ENCODE results near the gene REPIN1. TPM values are rescaled to one million over a fixed set of nuclear protein-coding genes. Genes with fewer than 3 reads are reported as not detected.

REPIN1 gene
- total and polyA plus RNA-seq, 8 donors: 61.5 to 110 (median 71.6) TPM

DNA sequence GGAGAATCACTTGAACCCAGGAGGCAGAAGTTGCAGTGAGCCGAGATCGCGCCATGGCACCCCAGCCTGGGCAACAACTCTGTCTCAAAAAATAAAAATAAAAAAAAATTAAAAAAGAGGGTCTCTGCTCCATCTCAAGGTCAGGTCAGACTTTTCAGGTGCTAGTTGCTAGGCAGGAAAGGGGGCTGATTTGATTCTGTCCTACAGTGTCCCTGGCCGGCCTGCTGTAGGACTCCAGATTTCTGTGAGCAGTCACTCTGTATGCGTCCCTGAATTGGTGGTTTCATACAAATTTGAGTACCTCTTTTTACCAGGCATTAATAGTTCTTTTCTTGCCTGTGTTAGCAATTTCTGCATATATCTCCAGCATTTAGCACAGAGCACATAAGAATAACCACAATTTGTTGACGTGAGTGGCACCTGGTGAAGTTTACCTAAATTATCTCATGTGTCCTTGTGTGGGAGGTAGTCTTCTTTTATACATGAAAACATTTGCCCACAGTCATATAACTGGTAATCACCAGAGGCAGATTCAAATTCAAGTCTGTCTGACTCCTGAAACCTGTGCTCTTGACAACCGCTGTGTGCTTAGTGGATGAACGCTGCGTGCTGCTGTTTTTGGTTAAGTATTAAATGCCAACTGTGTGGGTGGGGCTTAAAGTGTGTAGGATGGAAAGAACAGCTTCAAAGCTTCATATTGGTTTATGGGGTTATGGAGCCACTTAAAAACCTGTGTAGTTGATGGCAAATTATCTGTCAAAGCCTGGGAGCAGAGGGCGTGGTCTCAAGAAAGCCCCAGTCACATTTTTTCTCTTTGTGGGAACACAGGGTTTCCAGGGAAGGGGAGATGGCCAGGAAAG is 7.3 kb downstream of the REPIN1 start:
- Histone ChIP-seq H3K4me1 (peaks cover 15 to 53% of the 10 kb centered on the region in 2 donors), H3K36me3 (peaks cover 0 to 37% of the 10 kb centered on the region in 2 donors), H3K27me3 (no peaks in the 10 kb centered on the region), H3K4me3 (no peak overlapping the region), H3K27ac (no peak overlapping the region), H3K9me3 (no peaks in the 10 kb centered on the region)
- DNase-seq: no peak
- intact Hi-C loops (cut with DNase I): no loop called here
- no peak for ATAC-seq
- TF ChIP-seq, protein P1, sequence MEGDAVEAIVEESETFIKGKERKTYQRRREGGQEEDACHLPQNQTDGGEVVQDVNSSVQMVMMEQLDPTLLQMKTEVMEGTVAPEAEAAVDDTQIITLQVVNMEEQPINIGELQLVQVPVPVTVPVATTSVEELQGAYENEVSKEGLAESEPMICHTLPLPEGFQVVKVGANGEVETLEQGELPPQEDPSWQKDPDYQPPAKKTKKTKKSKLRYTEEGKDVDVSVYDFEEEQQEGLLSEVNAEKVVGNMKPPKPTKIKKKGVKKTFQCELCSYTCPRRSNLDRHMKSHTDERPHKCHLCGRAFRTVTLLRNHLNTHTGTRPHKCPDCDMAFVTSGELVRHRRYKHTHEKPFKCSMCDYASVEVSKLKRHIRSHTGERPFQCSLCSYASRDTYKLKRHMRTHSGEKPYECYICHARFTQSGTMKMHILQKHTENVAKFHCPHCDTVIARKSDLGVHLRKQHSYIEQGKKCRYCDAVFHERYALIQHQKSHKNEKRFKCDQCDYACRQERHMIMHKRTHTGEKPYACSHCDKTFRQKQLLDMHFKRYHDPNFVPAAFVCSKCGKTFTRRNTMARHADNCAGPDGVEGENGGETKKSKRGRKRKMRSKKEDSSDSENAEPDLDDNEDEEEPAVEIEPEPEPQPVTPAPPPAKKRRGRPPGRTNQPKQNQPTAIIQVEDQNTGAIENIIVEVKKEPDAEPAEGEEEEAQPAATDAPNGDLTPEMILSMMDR (IDR thresholded peaks at IDR 0.05): no peak

DNA sequence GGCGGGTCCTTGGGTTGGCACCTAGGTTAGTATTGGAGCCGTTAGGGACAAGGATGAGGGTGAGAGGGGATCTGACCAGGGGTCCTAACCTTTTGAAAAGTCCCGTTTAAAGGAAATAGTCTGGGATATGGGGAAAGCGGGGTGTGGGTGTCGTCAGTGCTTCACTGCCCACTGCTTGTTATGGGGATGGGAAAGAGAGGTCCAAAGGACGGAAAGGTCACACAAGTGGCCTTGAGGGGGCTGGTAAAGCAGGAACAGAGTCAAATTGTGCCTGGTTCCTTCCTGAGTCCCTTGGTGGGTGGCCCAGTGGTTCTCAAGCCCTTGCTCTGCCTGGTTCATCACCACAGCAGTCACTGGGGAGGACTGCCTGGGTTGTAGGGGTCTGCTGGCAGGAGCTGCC is 7.9 kb downstream of the REPIN1 start:
- Histone ChIP-seq H3K4me1 (peaks cover 15 to 47% of the 10 kb centered on the region in 2 donors), H3K27me3 (no peaks in the 10 kb centered on the region), H3K9me3 (no peaks in the 10 kb centered on the region), H3K4me3 (no peak overlapping the region), H3K36me3 (peaks cover 0 to 30% of the 10 kb centered on the region in 2 donors), H3K27ac (peak overlapping the region in 1 of 2 donors; percentile 84)
- DNase-seq (no peak), ATAC-seq (no peak)
- intact Hi-C loops (cut with DNase I): no loop called here
- TF ChIP-seq, protein P1 (IDR thresholded peaks at IDR 0.05): no peak

GRCh38 chr7:150377196-150377595 is 8.6 kb downstream of the REPIN1 start:
- Histone ChIP-seq H3K27me3 (no peaks in the 10 kb centered on the region), H3K4me1 (peaks cover 15 to 46% of the 10 kb centered on the region in 2 donors), H3K4me3 (no peak overlapping the region), H3K27ac (peak overlapping the region; percentile 84 to 92), H3K36me3 (peaks cover 0 to 24% of the 10 kb centered on the region in 2 donors), H3K9me3 (no peaks in the 10 kb centered on the region)
- ATAC-seq: no peak
- intact Hi-C loops (cut with DNase I): no loop called here
- TF ChIP-seq, protein P1 (IDR thresholded peaks at IDR 0.05): no peak
- DNase-seq: no peak

DNA sequence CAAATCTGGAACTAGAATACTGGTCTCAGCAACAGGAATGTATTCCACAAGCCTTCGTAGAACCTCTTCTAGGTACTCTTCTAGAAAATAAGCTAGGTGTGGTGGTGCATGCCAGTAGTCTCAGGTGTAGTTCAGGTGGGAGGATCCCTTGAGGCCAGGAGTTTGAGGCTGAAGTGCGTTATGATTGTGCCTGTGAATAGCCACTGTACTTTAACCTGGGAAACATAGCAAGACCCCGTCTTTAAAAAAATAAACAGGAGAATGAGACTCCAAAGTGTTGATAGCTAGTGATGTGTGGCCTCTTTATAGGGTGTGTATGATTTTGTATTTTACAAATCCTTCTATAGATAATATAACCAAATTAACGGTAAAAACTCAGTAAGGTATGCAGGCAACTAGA is 9.0 kb downstream of the REPIN1 start:
- no peaks in the 10 kb centered on the region for H3K9me3 ChIP-seq
- H3K27me3 ChIP-seq: no peaks in the 10 kb centered on the region
- H3K4me1 ChIP-seq: peaks cover 15 to 44% of the 10 kb centered on the region in 2 donors
- intact Hi-C loops (cut with DNase I): no loop called here
- H3K36me3 ChIP-seq: peaks cover 0 to 20% of the 10 kb centered on the region in 2 donors
- ATAC-seq (peak; percentile 6), DNase-seq (no peak)
- peak overlapping the region; percentile 84 to 92 for H3K27ac ChIP-seq
- H3K4me3 ChIP-seq: no peak overlapping the region
- TF ChIP-seq, protein P1 (IDR thresholded peaks at IDR 0.05): no peak

GRCh38 chr7:150378115-150378852 is 9.7 kb downstream of the REPIN1 start:
- Histone ChIP-seq H3K36me3 (peaks cover 0 to 13% of the 10 kb centered on the region in 2 donors), H3K27ac (peak overlapping the region; percentile 84 to 92), H3K4me1 (peaks cover 12 to 37% of the 10 kb centered on the region in 2 donors), H3K4me3 (peak overlapping the region; percentile 75 to 96), H3K9me3 (no peaks in the 10 kb centered on the region), H3K27me3 (no peaks in the 10 kb centered on the region)
- TF ChIP-seq, protein P1 (IDR thresholded peaks at IDR 0.05): no peak
- DNase-seq (peak in 3 of 4 donors; percentile 64 to 77 (median 67)), ATAC-seq (peak; percentile 40)
- intact Hi-C loops (cut with DNase I): no loop called here

Data from left lung (tissue), 10 donors.